HCT116 (cell line): ENCODE results near the gene CA12. TPM values are rescaled to one million over a fixed set of nuclear protein-coding genes. Genes with fewer than 3 reads are reported as not detected.

Experiments used
- ATAC-seq: fragments of 200-7000 bp; cut with Tn5 transposase; 2 replicates; pipeline ENCODE4 v1.9.1; 2020; ENCODE audit warnings: mild to moderate bottlenecking, moderate library complexity
- BruUV-seq: library from RNA; stranded (reverse); fragments of 400-500 nt; replicated peaks from 2 replicates; lab custom pipeline; 2021; lab: Mats Ljungman, UMichigan
- CTCF ChIA-PET: fragments of 300-600 bp; sonication (Branson Sonifier 250); formaldehyde crosslinking; loops from one replicate; lab custom pipeline; 2021; ENCODE audit warnings: antibody characterized with exemption; lab: Charles Lee
- POLR2A ChIA-PET: fragments of 300-600, 350-600 bp; sonication (Branson Sonifier 250); formaldehyde crosslinking; loops from one replicate; lab custom pipeline; 2021; ENCODE audit warnings: antibody characterized with exemption; lab: Charles Lee
- RAD21 ChIA-PET, 2 experiments: fragments of 300-600 bp; sonication (Branson Sonifier 250); formaldehyde crosslinking; loops; one replicate each; lab custom pipeline; 2023; ENCODE audit warnings: low total read pairs in 2 of 2; ENCODE audit not compliant: uncharacterized antibody in 2 of 2, unreplicated experiment in 2 of 2, low non-redundant PET in 1 of 2; lab: Charles Lee
- DNase-seq: peaks from one replicate; pipeline ENCODE4 v3.0.0-alpha.2; 2010; ENCODE audit warnings: low read depth, low spot score
- H2AFZ ChIP-seq: fragments of 200-600 bp; shearing (Covaris generic), sonication (generic); 2 replicates; pipeline ENCODE4 v1.6.1; 2017; ENCODE audit warnings: low read depth, mixed run types, mixed read lengths, antibody characterized with exemption, low read length; ENCODE audit not compliant: poor library complexity, severe bottlenecking
- H3K27ac ChIP-seq: 2 replicates; pipeline ENCODE4 v1.5.1; 2012; ENCODE audit warnings: low read depth, low read length
- H3K27me3 ChIP-seq: fragments of 200-600 bp; sonication (generic); 2 replicates; pipeline ENCODE4 v1.6.1; 2016; ENCODE audit warnings: mixed run types, low read length, mixed read lengths; ENCODE audit not compliant: insufficient read depth
- H3K36me3 ChIP-seq, 2 experiments: fragments of 200-500 bp in 1 of 2; fragments of 200-600 bp in 1 of 2; sonication (Bioruptor generic) in 1 of 2; sonication (generic) in 1 of 2; 2 replicates each; pipeline versions ENCODE4 v1.5.1 to v1.6.1; 2014 to 2016; ENCODE audit warnings: low read length in 2 of 2, inconsistent platforms in 1 of 2, mixed read lengths in 1 of 2, mixed run types in 1 of 2; ENCODE audit not compliant: insufficient read depth in 2 of 2, control insufficient read depth in 1 of 2
- H3K4me1 ChIP-seq, 2 experiments: fragments of 200-600 bp in 1 of 2; sonication (generic) in 1 of 2; 2 replicates each; pipeline versions ENCODE4 v1.5.1 to v1.6.1; 2012 to 2017; ENCODE audit warnings: low read length in 2 of 2, inconsistent platforms in 1 of 2, mild to moderate bottlenecking in 1 of 2, mixed read lengths in 1 of 2, mixed run types in 1 of 2, moderate library complexity in 1 of 2; ENCODE audit not compliant: insufficient read depth in 2 of 2, control insufficient read depth in 1 of 2
- H3K4me2 ChIP-seq: fragments of 200-600 bp; sonication (generic); 2 replicates; pipeline ENCODE4 v1.6.1; 2017; ENCODE audit warnings: mixed run types, low read length, mixed read lengths
- H3K4me3 ChIP-seq, 2 experiments: fragments of 200-600 bp in 1 of 2; sonication (generic) in 1 of 2; replicated peaks in 1 of 2; 2 replicates each; pipeline ENCODE4 v1.5.1; 2011 to 2016; ENCODE audit warnings: low read length in 2 of 2, control low read depth in 1 of 2, low read depth in 1 of 2, mild to moderate bottlenecking in 1 of 2, mixed read lengths in 1 of 2, mixed run types in 1 of 2
- H3K79me2 ChIP-seq: fragments of 200-600 bp; sonication (generic); 2 replicates; pipeline ENCODE4 v1.6.1; 2017; ENCODE audit warnings: mild to moderate bottlenecking, mixed run types, low read length, moderate library complexity, mixed read lengths; ENCODE audit not compliant: insufficient read depth
- H3K9ac ChIP-seq: fragments of 200-600 bp; sonication (generic); 2 replicates; pipeline ENCODE4 v1.6.1; 2016; ENCODE audit warnings: low read length, mixed read lengths
- H3K9me2 ChIP-seq: fragments of 200-600 bp; sonication (generic), shearing (Covaris generic); 2 replicates; pipeline ENCODE4 v1.6.1; 2017; ENCODE audit warnings: mixed run types, mild to moderate bottlenecking, moderate library complexity; ENCODE audit not compliant: insufficient read depth
- H3K9me3 ChIP-seq, 2 experiments: fragments of 200-500 bp in 1 of 2; fragments of 200-600 bp in 1 of 2; sonication (Bioruptor generic) in 1 of 2; sonication (generic) in 1 of 2; 2 replicates each; pipeline ENCODE4 v1.6.1; 2014 to 2017; ENCODE audit warnings: low read length in 2 of 2, mixed read lengths in 2 of 2, inconsistent platforms in 1 of 2, low read depth in 1 of 2, mild to moderate bottlenecking in 1 of 2, mixed run types in 1 of 2, moderate library complexity in 1 of 2; ENCODE audit not compliant: control insufficient read depth in 1 of 2, insufficient read depth in 1 of 2
- H4K20me1 ChIP-seq: fragments of 200-600 bp; sonication (generic), shearing (Covaris generic); 2 replicates; pipeline ENCODE4 v1.6.1; 2017; ENCODE audit warnings: mixed run types, mild to moderate bottlenecking, moderate library complexity; ENCODE audit not compliant: insufficient read depth
- CBX3 ChIP-seq: IDR thresholded peaks from 2 replicates; pipeline ENCODE4 v1.6.1; 2012; ENCODE audit warnings: low read depth
- ELF1 ChIP-seq: IDR thresholded peaks from 2 replicates; pipeline ENCODE4 v1.6.1; 2012; ENCODE audit warnings: low read depth, borderline replicate concordance
- EZH2phosphoT487 ChIP-seq: fragments of 200-600 bp; IDR thresholded peaks from 2 replicates; pipeline ENCODE4 v1.6.1; 2018; ENCODE audit warnings: antibody characterized with exemption, borderline replicate concordance
- FOSL1 ChIP-seq: IDR thresholded peaks from 2 replicates; pipeline ENCODE4 v1.6.1; 2012; ENCODE audit warnings: low read depth
- POLR2A ChIP-seq: IDR thresholded peaks from 2 replicates; pipeline ENCODE4 v1.7.0; 2011; ENCODE audit warnings: borderline replicate concordance; ENCODE audit not compliant: insufficient read depth, insufficient read length; ENCODE audit errors: extremely low read depth
- POLR2AphosphoS5 ChIP-seq: IDR thresholded peaks from 2 replicates; pipeline ENCODE4 v1.6.1; 2011; ENCODE audit warnings: mild to moderate bottlenecking, low read depth, low read length, moderate library complexity
- RAD21 ChIP-seq: IDR thresholded peaks from 2 replicates; pipeline ENCODE4 v1.6.1; 2012; ENCODE audit warnings: low read depth, mild to moderate bottlenecking
- REST ChIP-seq: IDR thresholded peaks from 2 replicates; pipeline ENCODE4 v1.6.1; 2012; ENCODE audit warnings: low read depth
- SIN3A ChIP-seq: IDR thresholded peaks from 2 replicates; pipeline ENCODE4 v1.6.1; 2012; ENCODE audit warnings: low read depth
- SP1 ChIP-seq: IDR thresholded peaks from 2 replicates; pipeline ENCODE4 v1.6.1; 2012; ENCODE audit warnings: low read depth
- TCF7L2 ChIP-seq: IDR thresholded peaks from 2 replicates; pipeline ENCODE4 v1.7.0; 2011; ENCODE audit warnings: borderline replicate concordance, inconsistent platforms; ENCODE audit not compliant: insufficient read depth, insufficient read length; ENCODE audit errors: extremely low read depth
- YY1 ChIP-seq: IDR thresholded peaks from 2 replicates; pipeline ENCODE4 v1.6.1; 2011; ENCODE audit warnings: low read length, low read depth, moderate library complexity, mild to moderate bottlenecking; ENCODE audit not compliant: insufficient replicate concordance; ENCODE audit errors: extremely low read depth
- ZFX ChIP-seq: fragments of 450-650 bp; IDR thresholded peaks from 2 replicates; pipeline ENCODE4 v1.6.1; 2017
- ZNF274 ChIP-seq: fragments of 200-500 bp; sonication (Bioruptor generic); IDR thresholded peaks from 2 replicates; pipeline ENCODE4 v1.6.1; 2014; ENCODE audit warnings: mild to moderate bottlenecking, low read depth, low read length, inconsistent platforms
- intact Hi-C: fragments of 100-400 bp; cut with micrococcal nuclease; formaldehyde crosslinking; loops from 2 replicates; pipeline ENCODE4 v1.10.0; 2022
- total RNA-seq: library from RNA; stranded (reverse); gene quantifications from one replicate; pipeline ENCODE4 v1.2.1, GENCODE V29; 2021; ENCODE audit not compliant: unreplicated experiment

CA12 gene
- total RNA-seq, 1 experiment from 2014 or later: 1.8 TPM

- POLR2A ChIA-PET: no interaction called here
These were observed 67.2 kb downstream of the CA12 start for GRCh38 chr15:63314409-63314808.

More at GRCh38 chr15:63314409-63314808, 67.2 kb downstream of the CA12 start:
- Histone ChIP-seq H3K9ac (no peak overlapping the region), H3K27ac (no peak overlapping the region), H3K36me3 (no peaks in the 10 kb centered on the region), H3K9me2 (no peaks in the 10 kb centered on the region), H3K4me3 (no peak overlapping the region), H3K9me3 (no peaks in the 10 kb centered on the region), H3K4me1 (no peaks in the 10 kb centered on the region), H3K4me2 (no peak overlapping the region), H2AFZ (no peak overlapping the region), H3K27me3 (0 out of 2 replicates have a peak, but pooled peaks cover 4% of the 10 kb centered on the region), H3K79me2 (no peaks in the 10 kb centered on the region), H4K20me1 (no peaks in the 10 kb centered on the region)
- DNase-seq (no peak), ATAC-seq (no peak)
- TF ChIP-seq ZNF274 (no peak), TCF7L2 (no peak), ELF1 (no peak), SP1 (no peak), POLR2A (no peak), FOSL1 (no peak), REST (no peak), POLR2AphosphoS5 (no peak), YY1 (no peak), SIN3A (no peak), ZFX (no peak), CBX3 (no peak), RAD21 (no peak), EZH2phosphoT487 (no peak)
- CTCF ChIA-PET: no interaction called here
- BruUV-seq: no TSS peak
- intact Hi-C loops: no loop called here
- RAD21 ChIA-PET: no interaction called here
